Adrenal gland (tissue), 5 donors: ENCODE data around the gene CPHXL2.

ENCODE experiments used
- POLR2A ChIP-seq, 2 donors: fragments of 450-650 bp; IDR thresholded peaks; one replicate each; pipeline ENCODE4 v1.6.1; 2017; ENCODE audit warnings: antibody characterized with exemption in 2 of 2, mild to moderate bottlenecking in 2 of 2, moderate library complexity in 1 of 2
- TF ChIP-seq, protein P1 (sequence below), 6 experiments: fragments of 450-650 bp in 4 of 6; fragments of 200-600 bp in 2 of 6; sonication (generic) in 1 of 6; IDR thresholded peaks; 1 replicate in 5 of 6; 2 replicates in 1 of 6; pipeline versions ENCODE4 v1.5.1 to v1.8.0; 2016 to 2021; ENCODE audit warnings: antibody characterized with exemption in 6 of 6, mild to moderate bottlenecking in 2 of 6, moderate library complexity in 1 of 6
- donor health status: DM: no; HTN: no; CAD: no.

DNA sequence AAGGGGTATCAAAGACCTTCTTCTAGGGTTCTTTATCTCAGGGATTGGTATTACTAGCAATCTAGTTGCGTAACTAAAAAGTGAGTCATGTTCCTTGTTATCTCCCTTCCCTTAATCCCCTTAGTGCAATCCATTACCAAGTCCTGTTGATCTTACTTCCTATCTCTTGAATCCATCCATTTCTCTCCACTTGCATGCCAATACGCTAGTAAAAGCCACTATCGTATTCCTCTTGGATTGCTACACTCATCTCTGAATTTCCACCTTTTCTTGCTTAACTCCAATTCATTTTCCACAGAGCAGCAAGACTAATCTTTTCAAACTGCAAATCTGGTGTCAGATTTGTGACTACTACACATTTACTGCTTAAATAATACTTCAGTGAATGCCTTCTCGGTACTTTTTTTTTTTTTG is 51.9 kb downstream of the CPHXL2 start:
- TF ChIP-seq, protein P1, sequence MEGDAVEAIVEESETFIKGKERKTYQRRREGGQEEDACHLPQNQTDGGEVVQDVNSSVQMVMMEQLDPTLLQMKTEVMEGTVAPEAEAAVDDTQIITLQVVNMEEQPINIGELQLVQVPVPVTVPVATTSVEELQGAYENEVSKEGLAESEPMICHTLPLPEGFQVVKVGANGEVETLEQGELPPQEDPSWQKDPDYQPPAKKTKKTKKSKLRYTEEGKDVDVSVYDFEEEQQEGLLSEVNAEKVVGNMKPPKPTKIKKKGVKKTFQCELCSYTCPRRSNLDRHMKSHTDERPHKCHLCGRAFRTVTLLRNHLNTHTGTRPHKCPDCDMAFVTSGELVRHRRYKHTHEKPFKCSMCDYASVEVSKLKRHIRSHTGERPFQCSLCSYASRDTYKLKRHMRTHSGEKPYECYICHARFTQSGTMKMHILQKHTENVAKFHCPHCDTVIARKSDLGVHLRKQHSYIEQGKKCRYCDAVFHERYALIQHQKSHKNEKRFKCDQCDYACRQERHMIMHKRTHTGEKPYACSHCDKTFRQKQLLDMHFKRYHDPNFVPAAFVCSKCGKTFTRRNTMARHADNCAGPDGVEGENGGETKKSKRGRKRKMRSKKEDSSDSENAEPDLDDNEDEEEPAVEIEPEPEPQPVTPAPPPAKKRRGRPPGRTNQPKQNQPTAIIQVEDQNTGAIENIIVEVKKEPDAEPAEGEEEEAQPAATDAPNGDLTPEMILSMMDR (IDR thresholded peaks at IDR 0.05): no peak
- TF ChIP-seq POLR2A (IDR thresholded peaks at IDR 0.05): no peak
